Panc1 (cell line): ENCODE measurements around the gene RNF169. TPM values are rescaled to one million over a fixed set of nuclear protein-coding genes. Genes with fewer than 3 reads are reported as not detected.
"Not testable (repeated sequence)": the region's sequence is repeated elsewhere in the genome, so short reads cannot be mapped to it uniquely, and the experiment has no call there.

Experiments used
- ATAC-seq: fragments of 200-7000 bp; cut with Tn5 transposase; 2 replicates; pipeline ENCODE4 v1.9.1; 2020; ENCODE audit warnings: mild to moderate bottlenecking, moderate library complexity
- BruUV-seq: library from RNA; stranded (reverse); fragments of 400-500 nt; replicated peaks from 2 replicates; lab custom pipeline; 2021; lab: Mats Ljungman, UMichigan
- CTCF ChIA-PET: fragments of 300-600 bp; sonication (Branson Sonifier 250); formaldehyde crosslinking; loops from one replicate; lab custom pipeline; 2022; ENCODE audit warnings: antibody characterized with exemption; lab: Charles Lee
- POLR2A ChIA-PET: fragments of 300-600 bp; sonication (Branson Sonifier 250); formaldehyde crosslinking; loops from one replicate; lab custom pipeline; 2022; ENCODE audit warnings: antibody characterized with exemption; lab: Charles Lee
- DNase-seq: peaks from one replicate; pipeline ENCODE4 v3.0.0-alpha.2; 2010; ENCODE audit warnings: low read depth, low spot score
- H3K27ac ChIP-seq: 2 replicates; pipeline ENCODE4 v1.5.1; 2011; ENCODE audit warnings: mild to moderate bottlenecking, low read length, inconsistent platforms
- H3K27me3 ChIP-seq: fragments of 200-500 bp; sonication (Bioruptor generic); 2 replicates; pipeline ENCODE4 v1.6.0; 2014; ENCODE audit warnings: low read length, inconsistent platforms; ENCODE audit not compliant: control insufficient read depth, insufficient read depth
- H3K36me3 ChIP-seq: fragments of 200-500 bp; sonication (Bioruptor generic); 2 replicates; pipeline ENCODE4 v1.5.1; 2014; ENCODE audit warnings: inconsistent platforms, mild to moderate bottlenecking, low read length, moderate library complexity; ENCODE audit not compliant: control insufficient read depth, insufficient read depth
- H3K4me1 ChIP-seq: 2 replicates; pipeline ENCODE4 v1.5.1; 2011; ENCODE audit warnings: inconsistent platforms, mild to moderate bottlenecking, low read length, moderate library complexity; ENCODE audit not compliant: control insufficient read depth, insufficient read depth
- H3K4me3 ChIP-seq, 2 experiments: 2 replicates each; pipeline ENCODE4 v1.5.1; 2011 to 2012; ENCODE audit warnings: low read depth in 2 of 2, low read length in 2 of 2, mild to moderate bottlenecking in 2 of 2, inconsistent platforms in 1 of 2, moderate library complexity in 1 of 2
- H3K9me3 ChIP-seq: fragments of 200-500 bp; sonication (Bioruptor generic); 2 replicates; pipeline ENCODE4 v1.5.1; 2014; ENCODE audit warnings: low read depth, mild to moderate bottlenecking, inconsistent platforms, low read length, moderate library complexity; ENCODE audit not compliant: control insufficient read depth, insufficient read depth
- CTCF ChIP-seq: fragments of 450-650 bp; IDR thresholded peaks from 2 replicates; pipeline ENCODE4 v1.5.1; 2017; ENCODE audit warnings: mild to moderate bottlenecking
- POLR2AphosphoS5 ChIP-seq: IDR thresholded peaks from 2 replicates; pipeline ENCODE4 v1.6.1; 2012; ENCODE audit warnings: mild to moderate bottlenecking, low read depth, low read length, moderate library complexity
- REST ChIP-seq, 2 experiments: IDR thresholded peaks; 2 replicates each; pipeline ENCODE4 v1.6.1; 2011 to 2012; ENCODE audit warnings: low read depth in 2 of 2, control low read depth in 1 of 2, low read length in 1 of 2, mild to moderate bottlenecking in 1 of 2, moderate library complexity in 1 of 2; ENCODE audit not compliant: insufficient read depth in 1 of 2
- SIN3A ChIP-seq: IDR thresholded peaks from 2 replicates; pipeline ENCODE4 v1.6.1; 2012; ENCODE audit warnings: low read depth, mild to moderate bottlenecking, low read length, moderate library complexity, borderline replicate concordance; ENCODE audit not compliant: insufficient read depth
- TCF7L2 ChIP-seq: IDR thresholded peaks from 2 replicates; pipeline ENCODE4 v1.6.1; 2011; ENCODE audit warnings: mild to moderate bottlenecking, low read depth, low read length, inconsistent platforms
- in situ Hi-C: cut with HindIII; loops from 2 replicates; pipeline ENCODE4 v1.10.0; 2016; ENCODE audit warnings: low sequenced_read_pairs, low pct_unique_long_range_greater_than_20kb
- intact Hi-C: fragments of 100-400 bp; cut with micrococcal nuclease; formaldehyde crosslinking; loops from one replicate; pipeline ENCODE4 v1.10.0; 2022; ENCODE audit not compliant: unreplicated experiment
- total RNA-seq: library from RNA; stranded (reverse); gene quantifications from one replicate; pipeline ENCODE4 v1.2.1, GENCODE V29; 2021; ENCODE audit not compliant: unreplicated experiment

RNF169 gene
- total RNA-seq, 1 experiment from 2014 or later = 23.6 TPM

- Histone ChIP-seq H3K4me3 (no peak overlapping the region), H3K9me3 (no peaks in the 10 kb centered on the region; the same call in 1 of the 2 replicates), H3K27ac (no peak overlapping the region), H3K27me3 (no peaks in the 10 kb centered on the region), H3K36me3 (no peaks in the 10 kb centered on the region), H3K4me1 (no peaks in the 10 kb centered on the region)
- no peak for TF ChIP-seq SIN3A
- in situ Hi-C loops (no loop called here), intact Hi-C loops (no loop called here)
- ATAC-seq (no peak), DNase-seq (no peak)
- no TSS peak for BruUV-seq
- ChIA-PET POLR2A (no interaction called here), CTCF (no interaction called here)
Observed at GRCh38 chr11:74766905-74767304, 18.3 kb downstream of the RNF169 start.

- BruUV-seq, intact Hi-C loops: not testable (repeated sequence)
Observed at GRCh38 chr11:74768172-74768651, 19.6 kb downstream of the RNF169 start.

GRCh38 chr11:74769055-74769707 lies 20.5 kb downstream of the RNF169 start:
- ATAC-seq = no peak
- ChIA-PET POLR2A (no interaction called here), CTCF (no interaction called here)
- H3K27me3 ChIP-seq = no peaks in the 10 kb centered on the region
- H3K36me3 ChIP-seq = no peaks in the 10 kb centered on the region
- H3K4me3 ChIP-seq = no peak overlapping the region
- BruUV-seq = no TSS peak
- intact Hi-C loops (no loop called here), in situ Hi-C loops (no loop called here)
- TF ChIP-seq CTCF (no peak), TCF7L2 (no peak), SIN3A (no peak), POLR2AphosphoS5 (no peak), REST (IDR thresholded peaks at IDR 0.05; ENCODE audit: insufficient read depth in 1 of 2, low read depth in 2 of 2, low read length in 1 of 2) (no peak)
- H3K9me3 ChIP-seq = no peaks in the 10 kb centered on the region
- no peak overlapping the region for H3K27ac ChIP-seq
- no peak for DNase-seq
- H3K4me1 ChIP-seq = peaks cover 5% of the 10 kb centered on the region; the same call in 1 of the 2 replicates

More at GRCh38 chr11:74768172-74768651, 19.6 kb downstream of the RNF169 start:
- DNase-seq, H3K27me3 ChIP-seq, CTCF ChIA-PET, H3K27ac ChIP-seq, in situ Hi-C loops, H3K36me3 ChIP-seq, ATAC-seq, H3K4me3 ChIP-seq, H3K4me1 ChIP-seq, H3K9me3 ChIP-seq: not testable (repeated sequence)
- POLR2A ChIA-PET = interaction anchor here (0.7 kb wide), 1 partner anchor 21 kb away, joined by 8 read pairs; no protein-coding TSS in a partner anchor
